WTC11 (cell line): Measurements from ENCODE around the gene ADGRV1. TPM values are rescaled to one million over a fixed set of nuclear protein-coding genes. Genes with fewer than 3 reads are reported as not detected.

ENCODE experiments used
- ATAC-seq: fragments of 200-7000 bp; cut with Tn5 transposase; 2 replicates; pipeline ENCODE4 v1.10.0; 2021; ENCODE audit warnings: mild to moderate bottlenecking, moderate library complexity
- CTCF ChIA-PET: fragments of 300-600 bp; sonication (Branson Sonifier 250); formaldehyde crosslinking; loops from one replicate; lab custom pipeline; 2021; ENCODE audit warnings: antibody characterized with exemption; lab: Charles Lee
- POLR2A ChIA-PET: fragments of 350-600 bp; sonication (Branson Sonifier 250); formaldehyde crosslinking; loops from one replicate; lab custom pipeline; 2021; ENCODE audit warnings: antibody characterized with exemption; lab: Charles Lee
- DNase-seq: peaks from one replicate; pipeline ENCODE4 v3.0.0; 2021; ENCODE audit warnings: low spot score
- H3K27ac Mint-ChIP-seq: 2 replicates; pipeline ENCODE4 v1.8.0; 2021; ENCODE audit warnings: mixed read lengths
- H3K27me3 Mint-ChIP-seq: 2 replicates; pipeline ENCODE4 v1.8.0; 2021; ENCODE audit warnings: low read depth, mild to moderate bottlenecking, moderate library complexity, mixed read lengths
- H3K36me3 Mint-ChIP-seq: 2 replicates; pipeline ENCODE4 v1.8.0; 2021; ENCODE audit warnings: mixed read lengths
- H3K4me1 Mint-ChIP-seq: 2 replicates; pipeline ENCODE4 v1.8.0; 2022; ENCODE audit warnings: mixed read lengths
- H3K4me3 Mint-ChIP-seq: 2 replicates; pipeline ENCODE4 v1.8.0; 2021; ENCODE audit warnings: mild to moderate bottlenecking, moderate library complexity, mixed read lengths
- H3K9me3 Mint-ChIP-seq: 2 replicates; pipeline ENCODE4 v1.8.0; 2021; ENCODE audit warnings: mixed read lengths
- AFF4 ChIP-seq: sonication (generic); formaldehyde crosslinking; IDR thresholded peaks from 2 replicates; pipeline ENCODE4 v1.8.1; 2023; ENCODE audit warnings: mild to moderate bottlenecking, missing genetic modification reagents, borderline replicate concordance
- ATF2 ChIP-seq: sonication (generic); formaldehyde crosslinking; IDR thresholded peaks from 2 replicates; pipeline ENCODE4 v1.8.1; 2022; ENCODE audit warnings: low read depth, missing genetic modification reagents, borderline replicate concordance
- CTCF ChIP-seq: fragments of 200-600 bp; IDR thresholded peaks from 2 replicates; pipeline ENCODE4 v1.8.0; 2022; ENCODE audit warnings: antibody characterized with exemption
- FOXP1 ChIP-seq: sonication (generic); formaldehyde crosslinking; IDR thresholded peaks from 2 replicates; pipeline ENCODE4 v1.8.0; 2022; ENCODE audit warnings: missing genetic modification reagents, mild to moderate bottlenecking, moderate library complexity, borderline replicate concordance
- GTF2I ChIP-seq: fragments of 250-450 bp; sonication (Bioruptor Pico); conservative IDR thresholded peaks from 2 replicates; pipeline ENCODE4 v1.4.0; 2021; ENCODE audit warnings: mild to moderate bottlenecking
- HMGA2 ChIP-seq: fragments of 250-450 bp; sonication (Bioruptor Pico); IDR thresholded peaks from 2 replicates; pipeline ENCODE4 v1.4.0; 2021; ENCODE audit warnings: mild to moderate bottlenecking, moderate library complexity
- IRF1 ChIP-seq: sonication (generic); formaldehyde crosslinking; IDR thresholded peaks from 2 replicates; pipeline ENCODE4 v1.8.0; 2023; ENCODE audit warnings: missing genetic modification reagents
- JUN ChIP-seq: sonication (generic); formaldehyde crosslinking; IDR thresholded peaks from 2 replicates; pipeline ENCODE4 v1.8.0; 2023; ENCODE audit warnings: mild to moderate bottlenecking, missing genetic modification reagents
- NFATC4 ChIP-seq: fragments of 250-450 bp; sonication (Bioruptor Pico); IDR thresholded peaks from 2 replicates; pipeline ENCODE4 v1.9.0; 2021; ENCODE audit warnings: mild to moderate bottlenecking
- NFE2L1 ChIP-seq: sonication (generic); formaldehyde crosslinking; IDR thresholded peaks from 2 replicates; pipeline ENCODE4 v1.8.1; 2023; ENCODE audit warnings: missing genetic modification reagents
- NFYB ChIP-seq: sonication (generic); formaldehyde crosslinking; conservative IDR thresholded peaks from 2 replicates; pipeline ENCODE4 v1.8.0; 2022; ENCODE audit warnings: low read depth, missing genetic modification reagents
- NR2C2 ChIP-seq: sonication (generic); formaldehyde crosslinking; IDR thresholded peaks from 2 replicates; pipeline ENCODE4 v1.8.0; 2022; ENCODE audit warnings: mild to moderate bottlenecking, missing genetic modification reagents
- OVOL2 ChIP-seq: fragments of 250-450 bp; sonication (Bioruptor Pico); IDR thresholded peaks from 2 replicates; pipeline ENCODE4 v1.9.0; 2021; ENCODE audit warnings: mild to moderate bottlenecking, borderline replicate concordance
- RORB ChIP-seq: fragments of 250-450 bp; sonication (Bioruptor Pico); IDR thresholded peaks from 2 replicates; pipeline ENCODE4 v1.9.0; 2021; ENCODE audit warnings: mild to moderate bottlenecking
- SMAD3 ChIP-seq: sonication (generic); formaldehyde crosslinking; IDR thresholded peaks from 2 replicates; pipeline ENCODE4 v1.8.0; 2022; ENCODE audit warnings: missing genetic modification reagents, mild to moderate bottlenecking, borderline replicate concordance
- USF1 ChIP-seq: sonication (generic); formaldehyde crosslinking; IDR thresholded peaks from 2 replicates; pipeline ENCODE4 v1.8.0; 2022; ENCODE audit warnings: mild to moderate bottlenecking, missing genetic modification reagents
- USF2 ChIP-seq: sonication (generic); formaldehyde crosslinking; IDR thresholded peaks from 2 replicates; pipeline ENCODE4 v1.8.1; 2023; ENCODE audit warnings: mild to moderate bottlenecking, missing genetic modification reagents, moderate library complexity
- ZNF121 ChIP-seq: sonication (generic); formaldehyde crosslinking; IDR thresholded peaks from 2 replicates; pipeline ENCODE4 v1.8.0; 2023; ENCODE audit warnings: missing genetic modification reagents
- ZNF281 ChIP-seq: sonication (generic); formaldehyde crosslinking; IDR thresholded peaks from 2 replicates; pipeline ENCODE4 v1.8.0; 2023; ENCODE audit warnings: mild to moderate bottlenecking, missing genetic modification reagents
- ZNF317 ChIP-seq: sonication (generic); formaldehyde crosslinking; IDR thresholded peaks from 2 replicates; pipeline ENCODE4 v1.8.1; 2023; ENCODE audit warnings: low read depth, mild to moderate bottlenecking, moderate library complexity, missing genetic modification reagents, borderline replicate concordance
- ZNF416 ChIP-seq: fragments of 250-450 bp; sonication (Bioruptor Pico); IDR thresholded peaks from 2 replicates; pipeline ENCODE4 v1.9.0; 2021; ENCODE audit warnings: mild to moderate bottlenecking, inconsistent platforms
- total RNA-seq: library from RNA; stranded (reverse); gene quantifications from 3 replicates; pipeline ENCODE4 v1.2.3, GENCODE V29; 2021

The ADGRV1 gene
- total RNA-seq, 1 experiment from 2014 or later = 74.5 TPM

GRCh38 chr5:90557391-90557790, 1.2 kb upstream of the ADGRV1 start:
- DNase-seq = no peak
- no peak for TF ChIP-seq USF1 (CRISPR knock-in tag)
- no peak for TF ChIP-seq OVOL2 (CRISPR knock-in tag)
- no peak for TF ChIP-seq GTF2I (CRISPR knock-in tag)
- TF ChIP-seq FOXP1 (CRISPR knock-in tag) = no peak
- TF ChIP-seq JUN (CRISPR knock-in tag) = no peak
- no peak for TF ChIP-seq AFF4 (CRISPR knock-in tag)
- TF ChIP-seq NFYB = no peak
- no peak for TF ChIP-seq ZNF317
- TF ChIP-seq USF2 (CRISPR knock-in tag) = no peak
- no peak for TF ChIP-seq NFATC4
- TF ChIP-seq NR2C2 (CRISPR knock-in tag) = no peak
- TF ChIP-seq, all 79 proteins: peak for 0
- Mint-ChIP-seq H3K4me3 (peak overlapping the region; percentile 92), H3K9me3 (no peaks in the 10 kb centered on the region), H3K27ac (peak overlapping the region; percentile 42), H3K36me3 (no peaks in the 10 kb centered on the region), H3K27me3 (no peaks in the 10 kb centered on the region), H3K4me1 (peaks cover 69% of the 10 kb centered on the region)
- ChIA-PET POLR2A (interaction anchor here (0.9 kb wide), 1 partner anchor 83 kb away, joined by 3 read pairs; the partner anchor contains the start of genes MBLAC2 and POLR3G), CTCF (no interaction called here)
- no peak for ATAC-seq

GRCh38 chr5:90557871-90558270, 726 bp upstream of the ADGRV1 start:
- H3K4me1 Mint-ChIP-seq = peaks cover 72% of the 10 kb centered on the region
- no peak for DNase-seq
- H3K4me3 Mint-ChIP-seq = peak overlapping the region; percentile 92
- ATAC-seq = no peak
- TF ChIP-seq HMGA2 (no peak), ATF2 (CRISPR knock-in tag) (no peak), SMAD3 (CRISPR knock-in tag) (no peak), GTF2I (CRISPR knock-in tag) (no peak), ZNF121 (CRISPR knock-in tag) (no peak), ZNF281 (CRISPR knock-in tag) (no peak), NFE2L1 (no peak), CTCF (no peak), ZNF416 (no peak), IRF1 (CRISPR knock-in tag) (no peak), RORB (CRISPR knock-in tag) (no peak), NFYB (no peak), OVOL2 (CRISPR knock-in tag) (no peak)
- TF ChIP-seq, all 79 proteins: peak for 0
- no peaks in the 10 kb centered on the region for H3K36me3 Mint-ChIP-seq
- CTCF ChIA-PET = no interaction called here
- no peaks in the 10 kb centered on the region for H3K27me3 Mint-ChIP-seq
- H3K27ac Mint-ChIP-seq = peak overlapping the region; percentile 97
- no peaks in the 10 kb centered on the region for H3K9me3 Mint-ChIP-seq
- POLR2A ChIA-PET = interaction anchor here (0.9 kb wide), 1 partner anchor 83 kb away, joined by 3 read pairs; the partner anchor contains the start of genes MBLAC2 and POLR3G
